HepG2 (cell line): ENCODE data around the gene ALKBH5. TPM values are rescaled to one million over a fixed set of nuclear protein-coding genes. Genes with fewer than 3 reads are reported as not detected.

ENCODE experiments used
- ATAC-seq: fragments of 200-7000 bp; cut with Tn5 transposase; 3 replicates; pipeline ENCODE4 v1.9.1; 2020; ENCODE audit warnings: mild to moderate bottlenecking, moderate library complexity
- BruUV-seq: library from RNA; stranded (reverse); fragments of 400-500 nt; replicated peaks from 2 replicates; lab custom pipeline; 2021; lab: Mats Ljungman, UMichigan
- CTCF ChIA-PET: fragments of 300-600 bp; formaldehyde crosslinking; extraction: SDS; loops from one replicate; lab custom pipeline; 2021; ENCODE audit warnings: low total read pairs, inconsistent platforms, low intra/inter-chr PET ratio; lab: Yijun Ruan, JAX
- POLR2A ChIA-PET: fragments of 350-600 bp; sonication (Branson Sonifier 250); formaldehyde crosslinking; loops from one replicate; lab custom pipeline; 2020; ENCODE audit warnings: antibody characterized with exemption, inconsistent platforms; lab: Yijun Ruan, JAX
- DNase-seq: peaks from one replicate; pipeline ENCODE4 v3.0.0-alpha.2; 2015; ENCODE audit warnings: low spot score
- FAIRE-seq: peaks from 3 replicates; lab custom pipeline; 2011; peaks lifted over from hg19 to GRCh38; lab: Jason Lieb, UNC
- H2AFZ ChIP-seq: one replicate; pipeline ENCODE4 v1.6.1; 2011; ENCODE audit warnings: low read length, inconsistent platforms
- H3K27ac ChIP-seq: fragments of 300-600 bp; 3 replicates; pipeline ENCODE4 v1.8.0; 2011; ENCODE audit warnings: mixed run types, mild to moderate bottlenecking, mixed read lengths, low read length, inconsistent platforms; ENCODE audit not compliant: insufficient read depth; ENCODE audit errors: extremely low read length
- H3K27me3 ChIP-seq, 2 experiments: fragments of 200-600 bp in 1 of 2; 2 replicates in 1 of 2; 3 replicates in 1 of 2; pipeline versions ENCODE4 v1.6.0 to v1.8.0; 2011; ENCODE audit warnings: low read length in 2 of 2, mild to moderate bottlenecking in 2 of 2, moderate library complexity in 2 of 2, inconsistent platforms in 1 of 2; ENCODE audit not compliant: insufficient read depth in 2 of 2, control insufficient read depth in 1 of 2
- H3K36me3 ChIP-seq, 2 experiments: fragments of 200-600 bp in 1 of 2; replicated peaks in 1 of 2; 2 replicates in 1 of 2; 3 replicates in 1 of 2; pipeline versions ENCODE4 v1.5.1 to v1.8.0; 2011; ENCODE audit warnings: low read length in 2 of 2, inconsistent platforms in 1 of 2; ENCODE audit not compliant: insufficient read depth in 2 of 2, control insufficient read depth in 1 of 2
- H3K4me1 ChIP-seq: 2 replicates; pipeline ENCODE4 v1.5.1; 2012; ENCODE audit warnings: low read length, inconsistent platforms; ENCODE audit not compliant: insufficient read depth
- H3K4me2 ChIP-seq: 2 replicates; pipeline ENCODE4 v1.6.0; 2011; ENCODE audit warnings: low read depth, low read length, inconsistent platforms
- H3K4me3 ChIP-seq, 3 experiments: fragments of 200-600 bp in 1 of 3; sonication (generic), shearing (Covaris generic) in 1 of 3; replicated peaks in 1 of 3; 2 replicates each; pipeline ENCODE4 v1.5.1; 2011 to 2016; ENCODE audit warnings: low read length in 3 of 3, inconsistent platforms in 2 of 3, low read depth in 2 of 3, mild to moderate bottlenecking in 2 of 3, control low read depth in 1 of 3, mixed read lengths in 1 of 3; ENCODE audit not compliant: insufficient read depth in 1 of 3
- H3K79me2 ChIP-seq: one replicate; pipeline ENCODE4 v1.6.1; 2011; ENCODE audit warnings: low read length, inconsistent platforms; ENCODE audit not compliant: insufficient read depth
- H3K9ac ChIP-seq: 2 replicates; pipeline ENCODE4 v1.6.0; 2011; ENCODE audit warnings: mild to moderate bottlenecking, low read depth, low read length, inconsistent platforms; ENCODE audit not compliant: insufficient read depth
- H3K9me3 ChIP-seq: 2 replicates; pipeline ENCODE4 v1.5.1; 2012; ENCODE audit warnings: mild to moderate bottlenecking, low read length
- H4K20me1 ChIP-seq: 2 replicates; pipeline ENCODE4 v1.6.0; 2011; ENCODE audit warnings: inconsistent platforms, mild to moderate bottlenecking, low read length, moderate library complexity; ENCODE audit not compliant: insufficient read depth
- CHD2 ChIP-seq: IDR thresholded peaks from 2 replicates; pipeline ENCODE4 v1.6.1; 2011; ENCODE audit warnings: low read depth, low read length, improper control_type of control experiment
- E2F2 ChIP-seq: sonication (generic); formaldehyde crosslinking; IDR thresholded peaks from 2 replicates; pipeline ENCODE4 v1.4.0; 2020; ENCODE audit warnings: missing genetic modification reagents, borderline replicate concordance
- ELF3 ChIP-seq: IDR thresholded peaks from 2 replicates; pipeline ENCODE4 v1.6.1; 2016; ENCODE audit warnings: missing genetic modification reagents, missing compliant biosample characterization
- GRHL1 ChIP-seq: sonication (generic); formaldehyde crosslinking; conservative IDR thresholded peaks from 2 replicates; pipeline ENCODE4 v1.8.0; 2022; ENCODE audit warnings: missing genetic modification reagents
- GZF1 ChIP-seq: sonication (generic); formaldehyde crosslinking; IDR thresholded peaks from 2 replicates; pipeline ENCODE4 v1.5.1; 2020; ENCODE audit warnings: mild to moderate bottlenecking, missing genetic modification reagents
- HIVEP1 ChIP-seq: sonication (generic); formaldehyde crosslinking; IDR thresholded peaks from 2 replicates; pipeline ENCODE4 v1.4.0; 2020; ENCODE audit warnings: mild to moderate bottlenecking, missing genetic modification reagents
- KLF13 ChIP-seq: sonication (generic); formaldehyde crosslinking; IDR thresholded peaks from 2 replicates; pipeline ENCODE4 v1.4.0; 2020; ENCODE audit warnings: mild to moderate bottlenecking, missing genetic modification reagents
- MTA1 ChIP-seq: sonication (generic); formaldehyde crosslinking; IDR thresholded peaks from 2 replicates; pipeline ENCODE4 v1.4.0; 2020; ENCODE audit warnings: missing genetic modification reagents, mild to moderate bottlenecking, borderline replicate concordance
- MTF2 ChIP-seq: sonication (generic); formaldehyde crosslinking; IDR thresholded peaks from 2 replicates; pipeline ENCODE4 v1.5.0; 2020; ENCODE audit warnings: missing genetic modification reagents, borderline replicate concordance
- MXD1 ChIP-seq: sonication (generic); formaldehyde crosslinking; IDR thresholded peaks from 2 replicates; pipeline ENCODE4 v1.4.0; 2020; ENCODE audit warnings: mild to moderate bottlenecking, missing genetic modification reagents
- POLR2AphosphoS5 ChIP-seq: IDR thresholded peaks from 2 replicates; pipeline ENCODE4 v1.6.1; 2012; ENCODE audit warnings: low read depth, low read length
- RBM39 ChIP-seq: fragments of 200-400 bp; formaldehyde crosslinking; IDR thresholded peaks from one replicate; pipeline ENCODE4 v1.6.1; 2018; ENCODE audit warnings: antibody characterized with exemption, mild to moderate bottlenecking, low read depth, low read length; ENCODE audit not compliant: poor library complexity, severe bottlenecking
- TSC22D2 ChIP-seq: sonication (generic); formaldehyde crosslinking; IDR thresholded peaks from 2 replicates; pipeline ENCODE4 v1.5.1; 2020; ENCODE audit warnings: missing genetic modification reagents, mild to moderate bottlenecking, borderline replicate concordance
- ZFP1 ChIP-seq: IDR thresholded peaks from 2 replicates; pipeline ENCODE4 v1.6.1; 2016
- ZFP36L2 ChIP-seq: sonication (generic); formaldehyde crosslinking; IDR thresholded peaks from 2 replicates; pipeline ENCODE4 v1.4.0; 2020; ENCODE audit warnings: missing genetic modification reagents
- ZNF383 ChIP-seq: sonication (generic); formaldehyde crosslinking; IDR thresholded peaks from 2 replicates; pipeline ENCODE4 v1.4.0; 2020; ENCODE audit warnings: missing genetic modification reagents, mild to moderate bottlenecking, borderline replicate concordance
- ZNF7 ChIP-seq: IDR thresholded peaks from 2 replicates; pipeline ENCODE4 v1.6.1; 2016; ENCODE audit warnings: missing biosample characterization, missing genetic modification reagents
- ZSCAN25 ChIP-seq: sonication (generic); formaldehyde crosslinking; IDR thresholded peaks from 2 replicates; pipeline ENCODE4 v1.8.0; 2022; ENCODE audit warnings: mild to moderate bottlenecking, missing genetic modification reagents
- WGBS: methylation state at CpG from one replicate; pipeline ENCODE4 v1.1.6; 2017; ENCODE audit warnings: low lambda C conversion rate; 5-methylcytosine and 5-hydroxymethylcytosine counted together
- in situ Hi-C: cut with HindIII; loops from 2 replicates; pipeline ENCODE4 v1.10.0; 2017; ENCODE audit warnings: low pct_unique_long_range_greater_than_20kb; ENCODE audit not compliant: extremely low pct_ligation_motif_present
- intact Hi-C: fragments of 100-400 bp; cut with micrococcal nuclease; formaldehyde crosslinking; loops from one replicate; pipeline ENCODE4 v1.10.0; 2022; ENCODE audit not compliant: unreplicated experiment
- polyA plus RNA-seq, 8 experiments: library from polyadenylated mRNA; depleted of rRNA in 3 of 8; stranded (reverse) in 7 of 8; unstranded in 1 of 8; fragments of >200 nt; fragmentation: Illumina TruSeq in 4 of 8; extraction: Trizol in 4 of 8; gene quantifications; 2 replicates each; pipeline versions ENCODE4 v1.2.1 to v1.2.3, GENCODE V29; 2011 to 2016; ENCODE audit warnings: low read depth in 4 of 8, missing spikeins in 1 of 8, mixed read lengths in 1 of 8; ENCODE audit not compliant: insufficient read depth in 1 of 8
- total RNA-seq, 5 experiments: library from RNA; depleted of rRNA; stranded (reverse); fragments of >200 nt; fragmentation: Illumina TruSeq; extraction: Trizol; gene quantifications; 2 replicates each; pipeline ENCODE4 v1.2.3, GENCODE V29; 2016; ENCODE audit warnings: low read depth in 1 of 5
- TF ChIP-seq, protein P1 (sequence below): sonication (generic); formaldehyde crosslinking; IDR thresholded peaks from 2 replicates; pipeline ENCODE4 v1.4.0; 2020; ENCODE audit warnings: missing genetic modification reagents

The ALKBH5 gene
- total and polyA plus RNA-seq, 2 of the 13 experiments (the other 11 are each of a cell fraction or from before 2014, with no cell fraction given), result 68.9 to 76.9 TPM

DNA sequence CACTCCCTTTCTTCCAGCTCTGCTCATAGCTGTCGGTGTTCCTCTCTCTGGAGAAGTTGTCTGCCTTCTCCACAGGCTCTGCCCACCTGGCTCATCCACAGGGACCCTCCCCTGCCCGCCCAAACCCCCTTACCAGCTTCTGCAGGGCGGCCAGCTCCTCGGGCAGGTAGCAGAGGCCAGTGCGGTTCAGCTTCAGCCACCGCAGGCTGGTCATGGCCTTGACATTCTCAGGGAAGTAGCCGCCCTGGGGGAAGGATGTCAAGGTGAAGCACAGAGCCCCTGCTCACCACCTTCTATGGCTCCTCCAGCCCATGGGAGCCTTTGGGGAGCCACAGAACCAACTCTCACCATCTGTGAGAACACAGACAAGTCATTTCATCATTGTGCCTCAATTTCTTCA is 73.1 kb downstream of the ALKBH5 start:
- no TSS peak for BruUV-seq
- CTCF ChIA-PET, result no interaction called here
- ATAC-seq (no peak), FAIRE-seq (no peak), DNase-seq (no peak)
- peaks cover 27% of the 10 kb centered on the region for H3K79me2 ChIP-seq
- TF ChIP-seq GZF1 (no peak), HIVEP1 (no peak), MXD1 (CRISPR knock-in tag) (no peak), E2F2 (no peak), RBM39 (no peak), ELF3 (CRISPR knock-in tag) (no peak), ZNF383 (CRISPR knock-in tag) (no peak), MTA1 (CRISPR knock-in tag) (no peak), ZFP1 (no peak), ZSCAN25 (no peak), CHD2 (no peak), MTF2 (CRISPR knock-in tag) (no peak), ZNF7 (CRISPR knock-in tag) (no peak), KLF13 (CRISPR knock-in tag) (no peak), TSC22D2 (no peak), GRHL1 (CRISPR knock-in tag) (no peak), ZFP36L2 (CRISPR knock-in tag) (no peak), POLR2AphosphoS5 (no peak)
- TF ChIP-seq, protein P1, sequence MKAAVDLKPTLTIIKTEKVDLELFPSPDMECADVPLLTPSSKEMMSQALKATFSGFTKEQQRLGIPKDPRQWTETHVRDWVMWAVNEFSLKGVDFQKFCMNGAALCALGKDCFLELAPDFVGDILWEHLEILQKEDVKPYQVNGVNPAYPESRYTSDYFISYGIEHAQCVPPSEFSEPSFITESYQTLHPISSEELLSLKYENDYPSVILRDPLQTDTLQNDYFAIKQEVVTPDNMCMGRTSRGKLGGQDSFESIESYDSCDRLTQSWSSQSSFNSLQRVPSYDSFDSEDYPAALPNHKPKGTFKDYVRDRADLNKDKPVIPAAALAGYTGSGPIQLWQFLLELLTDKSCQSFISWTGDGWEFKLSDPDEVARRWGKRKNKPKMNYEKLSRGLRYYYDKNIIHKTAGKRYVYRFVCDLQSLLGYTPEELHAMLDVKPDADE (CRISPR knock-in tag), result no peak
- peak overlapping the region; percentile 94; the same call in 1 of the 2 replicates for H3K9ac ChIP-seq
- no peak overlapping the region for H2AFZ ChIP-seq
- 89% methylated on average over 7 of the region's 7 CpGs for WGBS
- in situ Hi-C loops, result loop anchor here (5.0 kb wide), 1 partner anchor 34 kb away; no protein-coding TSS in a partner anchor
- H3K27me3 ChIP-seq, result no peaks in the 10 kb centered on the region; a peak in 1 of 5 replicates
- peaks cover 8% of the 10 kb centered on the region; the same call in 1 of the 2 replicates for H4K20me1 ChIP-seq
- H3K36me3 ChIP-seq, result peaks cover 25 to 41% of the 10 kb centered on the region in 2 experiments; a peak in 4 of 5 replicates
- POLR2A ChIA-PET, result no interaction called here
- no peaks in the 10 kb centered on the region for H3K9me3 ChIP-seq
- H3K4me3 ChIP-seq, result peak overlapping the region; percentile 67 to 95 (median 87); a peak in 5 of 6 replicates
- peak overlapping the region; percentile 99 for H3K4me2 ChIP-seq
- intact Hi-C loops, result loop anchor here (5.0 kb wide), 1 partner anchor 61 kb away; the partner anchor contains the start of gene SMCR8
- H3K27ac ChIP-seq, result no peak overlapping the region
- H3K4me1 ChIP-seq, result peaks cover 27% of the 10 kb centered on the region
